Stimulated activated CD4-positive, alpha-beta T cell treated with anti-CD3 and anti-CD28 coated beads, Interleukin-4, amount 100 ng/mL, for 24 hours (primary cell): Measurements from ENCODE around the gene GFPT1.
A peak's percentile ranks its signal among the peaks of the same experiment; 100 is the strongest.

Source experiments
- DNase-seq: peaks from one replicate; pipeline ENCODE4 v3.0.0-alpha.2; 2020

Gene GFPT1

GRCh38 chr2:69311024-69311416 lies 76.0 kb downstream of the GFPT1 start:
- no peak for DNase-seq

DNA sequence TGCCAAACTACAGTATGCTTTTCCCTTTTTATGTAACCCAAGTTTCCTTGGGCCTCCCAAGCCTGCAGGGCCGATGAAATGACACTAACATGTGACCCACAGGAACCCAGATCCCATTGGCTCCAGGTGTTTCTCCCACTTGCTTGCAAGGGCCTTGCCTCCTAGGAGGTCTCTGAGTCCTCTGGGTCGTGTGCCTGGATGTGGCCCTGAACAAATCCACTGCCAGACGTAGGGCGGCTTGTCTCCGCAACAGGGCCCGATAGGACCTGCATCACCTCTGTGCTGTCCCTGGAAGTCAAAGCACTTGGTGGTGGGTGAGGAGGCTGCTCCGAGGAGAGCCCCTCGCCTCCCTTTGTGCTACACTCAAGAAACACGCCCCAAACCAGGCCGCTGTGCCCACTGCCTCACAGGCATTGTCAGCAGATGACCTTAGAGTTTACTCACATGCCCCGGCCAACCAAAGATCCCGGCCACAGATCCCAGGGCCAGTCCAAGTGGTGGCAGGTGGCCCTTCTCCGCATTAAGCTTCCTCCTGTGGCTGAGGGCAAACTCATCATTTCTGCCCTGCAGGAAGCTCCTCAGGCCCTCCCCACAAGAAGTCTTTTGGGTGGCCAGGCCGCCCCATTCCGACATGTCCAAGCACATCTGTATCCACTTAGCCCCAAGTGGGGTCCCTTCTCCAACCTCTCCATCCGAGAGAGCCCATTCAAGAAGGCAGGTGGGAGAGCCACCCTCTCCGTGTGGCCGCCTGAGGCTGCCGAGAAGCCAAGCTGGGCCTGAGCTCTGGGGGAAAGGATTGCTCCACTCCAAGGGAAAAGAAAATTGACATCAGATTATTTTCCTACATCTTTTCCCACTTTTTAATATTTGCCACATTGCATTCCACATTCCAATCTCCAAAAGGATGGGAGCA lies 76.7 kb downstream of the GFPT1 start:
- no peak for DNase-seq

- no peak for DNase-seq
These were observed 77.5 kb downstream of the GFPT1 start for GRCh38 chr2:69309351-69310110.

- DNase-seq: no peak
These were observed 78.7 kb downstream of the GFPT1 start for GRCh38 chr2:69308338-69308737.

DNA sequence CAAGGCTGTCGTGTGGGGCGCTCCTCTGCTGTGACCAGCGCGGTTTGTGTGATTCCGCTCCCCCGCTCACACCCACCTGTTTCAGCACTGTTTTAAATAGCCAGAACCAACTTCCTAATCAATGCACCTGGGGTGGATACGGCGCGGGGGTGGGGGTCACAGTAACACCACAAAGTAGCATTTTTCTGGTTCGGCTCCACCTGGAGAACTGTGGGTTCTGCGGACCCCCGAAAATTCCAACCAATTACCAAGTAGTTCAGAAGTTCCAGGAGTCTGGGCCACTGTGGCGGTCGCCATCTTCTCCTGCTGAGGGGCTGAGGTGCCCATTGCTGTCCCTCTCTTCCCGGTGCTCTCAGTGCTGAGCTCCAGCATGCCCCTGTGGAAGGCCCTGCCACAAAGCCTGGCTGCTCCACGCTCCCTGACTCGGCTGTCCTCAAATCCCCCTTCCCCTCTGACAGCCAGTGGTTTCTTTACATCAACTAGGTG lies 79.4 kb downstream of the GFPT1 start:
- DNase-seq: no peak

- DNase-seq: peak; percentile 68
These were observed 80.0 kb downstream of the GFPT1 start for GRCh38 chr2:69306822-69307578.

- no peak for DNase-seq
These were observed 80.6 kb downstream of the GFPT1 start for GRCh38 chr2:69306393-69306821.

- no peak for DNase-seq
These were observed 81.2 kb downstream of the GFPT1 start for GRCh38 chr2:69305712-69306392.

- no peak for DNase-seq
These were observed 81.9 kb downstream of the GFPT1 start for GRCh38 chr2:69305166-69305565.

DNA sequence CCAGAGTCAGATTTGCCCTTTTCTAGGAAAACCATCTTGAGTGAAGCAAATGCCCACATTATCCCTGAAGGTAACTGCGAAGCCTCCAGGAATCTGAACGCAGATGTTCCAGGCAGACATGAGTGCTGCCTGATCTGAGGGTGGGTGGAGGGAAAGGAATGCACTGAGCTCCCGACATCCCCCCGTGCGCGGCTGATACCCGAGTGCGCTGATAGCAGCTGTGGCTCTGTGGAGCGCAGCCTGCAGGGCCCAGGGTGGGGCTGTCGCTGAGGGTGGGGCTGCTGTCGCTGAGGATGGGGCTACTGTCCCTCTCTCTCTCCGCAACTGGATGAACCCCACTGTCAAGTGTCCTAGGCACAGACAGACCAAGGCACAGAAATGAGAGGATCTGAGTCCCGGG lies 82.4 kb downstream of the GFPT1 start:
- no peak for DNase-seq

DNA sequence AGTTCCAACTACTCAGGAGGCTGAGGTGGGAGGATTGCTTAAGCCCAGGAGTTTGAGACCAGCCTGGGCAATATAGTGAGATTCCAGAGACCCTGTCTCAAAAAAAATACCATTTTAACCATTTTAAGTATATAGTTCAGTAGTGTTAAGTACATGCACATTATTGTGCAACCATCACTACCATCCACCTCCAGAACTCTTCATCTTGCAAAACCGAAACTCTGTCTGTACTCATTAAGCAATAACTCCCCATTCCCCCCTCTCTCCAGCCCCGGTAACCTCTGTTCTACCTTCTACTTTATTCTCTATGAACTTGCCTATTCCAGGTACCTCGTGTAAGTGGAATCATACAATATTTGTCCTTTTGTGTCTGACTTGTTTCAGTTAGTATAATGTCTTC lies 86.4 kb downstream of the GFPT1 start:
- no peak for DNase-seq

DNA sequence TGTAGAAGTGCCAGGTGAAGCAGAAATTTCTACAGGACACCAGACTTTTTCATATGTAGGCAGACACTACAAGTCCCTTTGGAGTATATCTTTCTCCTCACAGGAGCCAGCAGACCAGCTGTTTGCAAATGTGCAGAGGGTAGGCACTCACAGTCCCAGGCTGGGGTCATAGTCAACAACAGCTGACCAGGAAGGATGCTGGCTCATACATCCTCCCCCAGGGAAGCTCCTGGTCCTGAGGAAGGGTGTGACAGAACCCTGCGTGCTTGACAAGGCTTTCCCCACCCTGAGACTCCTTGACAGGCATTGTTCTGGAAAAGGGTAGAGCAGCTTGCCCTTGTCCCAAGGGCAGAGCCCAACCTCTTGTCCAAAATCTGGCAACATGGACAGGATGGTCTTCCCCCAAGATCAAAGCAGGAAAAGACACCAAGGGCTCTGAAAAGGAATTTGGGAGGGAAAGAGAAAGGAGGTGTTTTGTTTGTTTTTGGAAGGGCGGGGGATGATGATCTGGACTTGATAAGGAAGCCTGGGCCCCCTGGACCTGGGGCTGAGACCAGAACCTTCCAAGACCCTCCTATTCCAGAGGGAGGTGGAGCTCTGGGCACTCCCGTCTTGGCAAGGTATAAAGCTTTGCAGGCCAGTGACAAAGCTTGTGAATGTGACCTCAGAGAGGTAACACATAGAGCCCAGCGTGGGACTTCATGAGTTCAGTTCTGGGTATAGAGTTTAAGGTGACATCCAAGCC lies 87.1 kb downstream of the GFPT1 start:
- DNase-seq: no peak

DNA sequence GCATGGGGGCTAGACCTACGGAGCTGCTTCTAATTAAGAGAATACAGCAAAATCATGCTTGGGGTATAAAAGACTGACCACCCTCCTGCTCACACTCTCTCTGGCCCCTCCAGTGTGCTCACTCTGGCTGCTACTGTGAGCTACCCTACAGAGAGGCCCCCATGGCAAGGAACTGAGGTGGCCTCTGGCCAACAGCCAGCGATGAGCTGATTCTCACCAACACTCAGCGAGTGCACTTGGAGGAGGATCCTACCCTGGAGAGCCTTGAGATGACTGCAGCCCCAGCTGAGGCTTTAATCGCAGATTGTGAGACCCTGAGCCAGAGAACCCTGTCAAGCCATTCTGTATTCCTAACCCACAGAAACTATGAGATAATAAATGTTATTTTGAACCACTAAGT lies 88.2 kb downstream of the GFPT1 start:
- no peak for DNase-seq

GRCh38 chr2:69298261-69298660 lies 88.8 kb downstream of the GFPT1 start:
- DNase-seq: no peak

GRCh38 chr2:69297216-69297615 lies 89.8 kb downstream of the GFPT1 start:
- no peak for DNase-seq

GRCh38 chr2:69296421-69296820 lies 90.6 kb downstream of the GFPT1 start:
- no peak for DNase-seq

DNA sequence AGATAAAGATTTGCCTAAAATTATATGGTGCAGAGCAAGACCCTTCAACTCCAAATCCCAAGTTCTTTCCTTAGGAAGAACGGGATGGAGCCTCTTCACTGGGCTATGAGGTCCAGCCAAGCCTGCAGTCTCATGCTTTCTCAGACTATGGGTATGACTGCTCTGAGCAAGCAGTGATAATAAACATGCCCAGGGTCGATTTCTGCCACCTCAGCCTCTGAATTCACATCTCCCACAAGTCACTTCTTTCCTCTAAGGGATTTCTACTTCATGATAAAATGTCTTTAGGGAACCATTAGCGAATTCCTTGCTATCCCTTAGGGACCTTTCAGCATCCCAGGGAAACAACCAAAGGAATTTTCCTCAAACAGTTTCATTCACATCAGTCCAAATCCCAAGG lies 94.8 kb downstream of the GFPT1 start:
- DNase-seq: no peak

- no peak for DNase-seq
These were observed 95.3 kb downstream of the GFPT1 start for GRCh38 chr2:69291721-69292120.

DNA sequence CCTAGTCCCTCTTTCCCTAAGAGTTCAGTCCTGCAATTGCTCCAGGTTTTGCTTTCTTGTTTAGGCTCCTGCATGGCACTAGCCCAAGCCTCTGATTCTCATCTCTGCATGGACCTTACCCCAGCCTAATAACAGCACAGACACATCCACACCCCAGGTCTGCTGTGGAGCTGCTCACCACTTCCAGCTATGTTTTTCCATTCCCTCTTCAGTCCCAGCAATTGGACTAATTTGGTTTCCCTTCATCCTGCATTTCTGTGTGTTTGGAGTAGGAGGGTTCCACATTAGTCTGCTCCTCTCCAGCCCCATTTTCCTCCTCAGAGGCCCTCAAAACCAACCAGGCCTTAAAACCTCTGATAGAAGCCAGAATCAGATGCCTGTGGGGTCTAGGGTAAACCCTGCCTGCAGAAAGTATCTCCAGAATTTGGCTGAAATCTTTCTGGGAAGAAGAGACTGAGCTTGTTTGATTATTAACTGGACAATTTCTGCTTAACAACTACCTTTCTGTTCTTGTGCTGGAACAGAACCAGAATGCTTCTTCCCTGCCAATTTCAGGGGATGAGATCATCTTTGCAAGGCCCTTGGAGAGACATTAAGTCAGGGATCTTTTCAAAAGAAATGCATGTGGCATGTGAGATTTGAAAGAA lies 95.9 kb downstream of the GFPT1 start:
- DNase-seq: no peak

- DNase-seq: no peak
These were observed 98.6 kb downstream of the GFPT1 start for GRCh38 chr2:69288429-69288828.

DNA sequence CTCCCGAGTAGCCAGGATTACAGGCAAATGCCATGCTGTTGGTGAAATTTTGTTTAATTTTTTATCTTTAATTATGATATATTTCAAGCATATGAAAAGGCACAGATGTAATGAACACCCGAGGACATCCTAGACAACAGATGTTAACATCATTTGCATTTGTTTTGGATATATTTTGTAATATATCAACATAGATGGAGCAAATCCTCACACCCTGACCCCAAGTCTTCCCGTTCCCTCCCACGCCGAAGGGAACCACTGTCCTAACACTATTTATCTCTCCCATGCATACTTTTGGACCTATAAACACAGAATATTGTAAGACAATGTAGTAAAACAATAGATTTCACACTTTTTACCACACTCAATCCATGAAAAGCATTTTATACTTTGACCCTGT lies 99.5 kb downstream of the GFPT1 start:
- DNase-seq: no peak
